Activated T-helper 9 cell treated with anti-CD3 and anti-CD28 coated beads, Interleukin-2, amount 50 U/mL, for 16 hours (primary cell): ENCODE data around the gene PGAM5.

Experiments
- DNase-seq: peaks from one replicate; pipeline ENCODE4 v3.0.0-alpha.2; 2020; ENCODE audit warnings: low read depth

PGAM5 gene

GRCh38 chr12:132723015-132723763, 12.5 kb downstream of the PGAM5 start:
- no peak for DNase-seq

- no peak for DNase-seq
Measured at GRCh38 chr12:132723764-132724140, 13.1 kb downstream of the PGAM5 start.

- DNase-seq: no peak
Measured at GRCh38 chr12:132724506-132725241, 14.0 kb downstream of the PGAM5 start.

- DNase-seq: no peak
Measured at GRCh38 chr12:132726386-132726785, 15.7 kb downstream of the PGAM5 start.

GRCh38 chr12:132727091-132727794, 16.6 kb downstream of the PGAM5 start:
- no peak for DNase-seq

GRCh38 chr12:132728502-132728901, 17.9 kb downstream of the PGAM5 start:
- no peak for DNase-seq

GRCh38 chr12:132729541-132730320, 19.1 kb downstream of the PGAM5 start:
- DNase-seq: no peak

GRCh38 chr12:132730353-132730752, 19.7 kb downstream of the PGAM5 start:
- DNase-seq: no peak

- no peak for DNase-seq
Measured at GRCh38 chr12:132731574-132731973, 20.9 kb downstream of the PGAM5 start.

- no peak for DNase-seq
Measured at GRCh38 chr12:132734206-132734605, 23.6 kb downstream of the PGAM5 start.

GRCh38 chr12:132735496-132735895, 24.9 kb downstream of the PGAM5 start:
- DNase-seq: no peak

GRCh38 chr12:132736378-132736777, 25.7 kb downstream of the PGAM5 start:
- DNase-seq: no peak

- no peak for DNase-seq
Measured at GRCh38 chr12:132736913-132737312, 26.3 kb downstream of the PGAM5 start.

GRCh38 chr12:132739600-132740312, 29.1 kb downstream of the PGAM5 start:
- DNase-seq: no peak

GRCh38 chr12:132740313-132740646, 29.6 kb downstream of the PGAM5 start:
- no peak for DNase-seq

GRCh38 chr12:132740652-132741051, 30.0 kb downstream of the PGAM5 start:
- DNase-seq: no peak

- no peak for DNase-seq
Measured at GRCh38 chr12:132741620-132742019, 31.0 kb downstream of the PGAM5 start.

GRCh38 chr12:132743831-132744230, 33.2 kb downstream of the PGAM5 start:
- DNase-seq: no peak

- no peak for DNase-seq
Measured at GRCh38 chr12:132746613-132747012, 36.0 kb downstream of the PGAM5 start.

GRCh38 chr12:132747395-132747794, 36.8 kb downstream of the PGAM5 start:
- DNase-seq: no peak

- no peak for DNase-seq
Measured at GRCh38 chr12:132747896-132748295, 37.3 kb downstream of the PGAM5 start.

GRCh38 chr12:132748319-132748718, 37.7 kb downstream of the PGAM5 start:
- DNase-seq: no peak
